ENCODE data around the gene ADSS1. TPM values are rescaled to one million over a fixed set of nuclear protein-coding genes. Genes with fewer than 3 reads are reported as not detected.

ADSS1 gene
- total RNA-seq, 1 experiment from 2014 or later: 3.2 TPM

DNA sequence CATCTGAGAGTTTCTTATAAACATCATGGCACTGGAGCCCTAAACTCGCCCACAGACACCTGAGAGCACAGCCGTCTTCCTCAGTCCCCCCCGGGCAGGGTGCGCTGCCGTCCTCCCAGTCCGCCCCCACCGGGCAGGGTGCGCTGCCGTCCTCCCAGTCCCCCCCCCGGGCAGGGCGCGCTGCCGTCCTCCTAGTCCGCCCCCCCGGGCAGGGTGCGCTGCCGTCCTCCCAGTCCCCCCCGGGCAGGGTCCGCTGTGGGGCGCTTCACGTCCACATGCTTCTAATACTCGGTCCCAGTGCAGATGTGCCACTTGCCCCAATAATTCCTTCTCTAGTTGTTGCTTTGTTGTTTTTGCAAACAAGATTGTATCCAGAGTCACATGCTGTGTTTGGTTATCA lies 6.9 kb upstream of the ADSS1 start:
- H3K4me3 ChIP-seq (ENCODE audit: low read depth, low read length): no peak overlapping the region
- no peaks in the 10 kb centered on the region for H3K36me3 Mint-ChIP-seq (ENCODE audit: insufficient read depth, unreplicated experiment)
- no peak for DNase-seq
- POLR2A ChIA-PET: no interaction called here
- intact Hi-C loops (cut with micrococcal nuclease; ENCODE audit: unreplicated experiment): no loop called here
- H3K27me3 Mint-ChIP-seq (ENCODE audit: insufficient read depth, unreplicated experiment): no peaks in the 10 kb centered on the region
- H3K36me3 ChIP-seq (ENCODE audit: control insufficient read depth, insufficient read depth, low read length): no peaks in the 10 kb centered on the region
- no peaks in the 10 kb centered on the region for H3K4me1 Mint-ChIP-seq (ENCODE audit: low read depth, unreplicated experiment)
- H3K4me1 ChIP-seq: no peaks in the 10 kb centered on the region
- no TSS peak for BruUV-seq (replicated peaks)
- H3K9me3 ChIP-seq: no peaks in the 10 kb centered on the region
- CTCF ChIA-PET: no interaction called here
- H3K27me3 ChIP-seq (replicated peaks; ENCODE audit: control insufficient read depth, insufficient read depth, low read length): no peaks in the 10 kb centered on the region
- TF ChIP-seq, protein P1, sequence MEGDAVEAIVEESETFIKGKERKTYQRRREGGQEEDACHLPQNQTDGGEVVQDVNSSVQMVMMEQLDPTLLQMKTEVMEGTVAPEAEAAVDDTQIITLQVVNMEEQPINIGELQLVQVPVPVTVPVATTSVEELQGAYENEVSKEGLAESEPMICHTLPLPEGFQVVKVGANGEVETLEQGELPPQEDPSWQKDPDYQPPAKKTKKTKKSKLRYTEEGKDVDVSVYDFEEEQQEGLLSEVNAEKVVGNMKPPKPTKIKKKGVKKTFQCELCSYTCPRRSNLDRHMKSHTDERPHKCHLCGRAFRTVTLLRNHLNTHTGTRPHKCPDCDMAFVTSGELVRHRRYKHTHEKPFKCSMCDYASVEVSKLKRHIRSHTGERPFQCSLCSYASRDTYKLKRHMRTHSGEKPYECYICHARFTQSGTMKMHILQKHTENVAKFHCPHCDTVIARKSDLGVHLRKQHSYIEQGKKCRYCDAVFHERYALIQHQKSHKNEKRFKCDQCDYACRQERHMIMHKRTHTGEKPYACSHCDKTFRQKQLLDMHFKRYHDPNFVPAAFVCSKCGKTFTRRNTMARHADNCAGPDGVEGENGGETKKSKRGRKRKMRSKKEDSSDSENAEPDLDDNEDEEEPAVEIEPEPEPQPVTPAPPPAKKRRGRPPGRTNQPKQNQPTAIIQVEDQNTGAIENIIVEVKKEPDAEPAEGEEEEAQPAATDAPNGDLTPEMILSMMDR (IDR thresholded peaks at IDR 0.05; ENCODE audit: insufficient read depth in 1 of 2, low read depth in 1 of 2, low read length in 1 of 2, severe bottlenecking in 1 of 2, unreplicated experiment in 1 of 2): no peak
- H3K27ac Mint-ChIP-seq (ENCODE audit: unreplicated experiment): no peak overlapping the region
- H3K9me3 Mint-ChIP-seq (ENCODE audit: unreplicated experiment): no peaks in the 10 kb centered on the region
- H3K4me3 Mint-ChIP-seq (ENCODE audit: unreplicated experiment): no peak overlapping the region

DNA sequence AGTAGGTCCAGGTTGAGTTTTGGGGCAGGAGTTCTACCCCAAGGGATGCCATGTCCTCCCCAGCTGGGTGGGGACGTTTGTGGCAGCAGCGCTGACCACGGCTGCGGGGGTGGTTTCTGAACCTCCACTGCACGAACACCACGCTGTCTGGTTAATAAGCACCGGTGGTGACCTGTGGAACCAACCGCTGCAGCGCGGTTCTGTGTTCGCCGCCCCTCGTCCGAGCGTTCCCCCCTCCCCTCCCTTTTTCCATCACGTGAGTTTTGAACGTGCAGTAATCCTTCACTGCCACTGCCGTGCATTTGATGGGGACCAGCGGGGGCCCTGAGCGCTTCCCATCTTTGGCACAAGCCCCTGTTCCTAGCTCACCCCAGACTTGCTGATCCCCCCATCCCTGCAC lies 6.4 kb upstream of the ADSS1 start:
- ChIA-PET POLR2A (no interaction called here), CTCF (no interaction called here)
- no peaks in the 10 kb centered on the region for H3K36me3 ChIP-seq (ENCODE audit: control insufficient read depth, insufficient read depth, low read length)
- H3K9me3 ChIP-seq: no peaks in the 10 kb centered on the region
- no peaks in the 10 kb centered on the region for H3K36me3 Mint-ChIP-seq (ENCODE audit: insufficient read depth, unreplicated experiment)
- H3K4me3 ChIP-seq (ENCODE audit: low read depth, low read length): no peak overlapping the region
- no peaks in the 10 kb centered on the region for H3K9me3 Mint-ChIP-seq (ENCODE audit: unreplicated experiment)
- no peak for DNase-seq
- no peaks in the 10 kb centered on the region for H3K4me1 Mint-ChIP-seq (ENCODE audit: low read depth, unreplicated experiment)
- TF ChIP-seq, protein P1 (IDR thresholded peaks at IDR 0.05; ENCODE audit: insufficient read depth in 1 of 2, low read depth in 1 of 2, low read length in 1 of 2, severe bottlenecking in 1 of 2, unreplicated experiment in 1 of 2): no peak
- BruUV-seq (replicated peaks): no TSS peak
- intact Hi-C loops (cut with micrococcal nuclease; ENCODE audit: unreplicated experiment): no loop called here
- no peaks in the 10 kb centered on the region for H3K27me3 ChIP-seq (replicated peaks; ENCODE audit: control insufficient read depth, insufficient read depth, low read length)
- no peaks in the 10 kb centered on the region for H3K27me3 Mint-ChIP-seq (ENCODE audit: insufficient read depth, unreplicated experiment)
- H3K4me3 Mint-ChIP-seq (ENCODE audit: unreplicated experiment): no peak overlapping the region
- no peak overlapping the region for H3K27ac Mint-ChIP-seq (ENCODE audit: unreplicated experiment)
- H3K4me1 ChIP-seq: no peaks in the 10 kb centered on the region

DNA sequence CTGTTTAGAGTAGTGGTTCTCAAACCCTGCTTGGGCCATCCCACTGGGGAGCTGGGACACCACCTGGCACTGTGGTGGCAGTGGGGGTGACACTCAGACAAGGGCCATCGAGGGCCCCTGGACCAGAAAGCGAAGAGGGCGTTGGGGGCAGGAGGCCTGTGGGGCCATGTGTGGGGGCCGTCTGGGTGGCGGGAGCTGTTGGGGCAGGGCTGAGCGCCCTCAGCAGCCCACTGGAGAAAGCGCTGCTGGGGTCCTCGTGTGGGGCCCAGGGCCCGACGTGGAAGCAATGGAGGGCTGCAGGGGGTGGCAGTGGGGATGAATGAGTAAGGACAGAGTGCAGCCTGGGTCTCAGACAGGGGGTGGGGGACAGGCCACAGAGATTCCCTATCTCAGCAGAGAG lies 5.9 kb upstream of the ADSS1 start:
- H3K36me3 ChIP-seq (ENCODE audit: control insufficient read depth, insufficient read depth, low read length): no peaks in the 10 kb centered on the region
- Mint-ChIP-seq H3K27me3 (ENCODE audit: insufficient read depth, unreplicated experiment) (no peaks in the 10 kb centered on the region), H3K4me3 (ENCODE audit: unreplicated experiment) (no peak overlapping the region), H3K4me1 (ENCODE audit: low read depth, unreplicated experiment) (no peaks in the 10 kb centered on the region), H3K9me3 (ENCODE audit: unreplicated experiment) (no peaks in the 10 kb centered on the region), H3K27ac (ENCODE audit: unreplicated experiment) (no peak overlapping the region), H3K36me3 (ENCODE audit: insufficient read depth, unreplicated experiment) (no peaks in the 10 kb centered on the region)
- H3K4me1 ChIP-seq: peaks cover 1% of the 10 kb centered on the region
- H3K4me3 ChIP-seq (ENCODE audit: low read depth, low read length): no peak overlapping the region
- no peak for DNase-seq
- no peaks in the 10 kb centered on the region for H3K27me3 ChIP-seq (replicated peaks; ENCODE audit: control insufficient read depth, insufficient read depth, low read length)
- no TSS peak for BruUV-seq (replicated peaks)
- ChIA-PET POLR2A (no interaction called here), CTCF (no interaction called here)
- H3K9me3 ChIP-seq: no peaks in the 10 kb centered on the region
- TF ChIP-seq, protein P1 (IDR thresholded peaks at IDR 0.05; ENCODE audit: insufficient read depth in 1 of 2, low read depth in 1 of 2, low read length in 1 of 2, severe bottlenecking in 1 of 2, unreplicated experiment in 1 of 2): no peak
- intact Hi-C loops (cut with micrococcal nuclease; ENCODE audit: unreplicated experiment): no loop called here
